Measurements from ENCODE around the gene CASQ2. TPM values are rescaled to one million over a fixed set of nuclear protein-coding genes. Genes with fewer than 3 reads are reported as not detected.

Gene CASQ2
- total and polyA plus RNA-seq, 2 experiments from 2014 or later, result not detected

DNA sequence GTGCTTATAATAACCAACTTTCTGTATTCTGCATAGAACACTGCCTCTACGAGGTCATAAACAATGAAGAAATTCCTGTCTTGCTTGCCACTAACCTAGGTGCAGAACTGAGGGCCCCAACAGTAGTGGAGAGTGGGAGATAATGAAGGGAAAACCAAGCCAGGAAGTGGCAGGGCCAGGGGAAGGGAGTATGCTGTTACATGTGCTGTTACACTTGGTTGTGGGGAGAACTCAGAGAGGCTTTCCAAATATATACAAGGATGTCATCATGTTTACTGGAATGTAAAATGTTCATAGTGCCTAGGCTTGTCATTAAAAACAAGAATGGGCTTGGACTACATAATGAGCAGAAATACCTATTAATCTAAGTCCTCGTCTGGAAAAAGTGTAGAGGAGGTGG is 41.3 kb upstream of the CASQ2 start:
- Histone ChIP-seq H3K27ac (no peak overlapping the region), H3K27me3 (no peaks in the 10 kb centered on the region), H3K36me3 (replicated peaks; ENCODE audit: insufficient read depth, low read depth) (no peaks in the 10 kb centered on the region), H3K4me1 (ENCODE audit: insufficient read depth) (peaks cover 14% of the 10 kb centered on the region), H3K9me3 (ENCODE audit: low read depth) (no peaks in the 10 kb centered on the region), H3K4me2 (no peak overlapping the region), H2AFZ (no peak overlapping the region), H4K20me1 (ENCODE audit: insufficient read depth, poor library complexity, severe bottlenecking) (no peaks in the 10 kb centered on the region), H3K4me3 (no peak overlapping the region), H3K9me2 (replicated peaks; ENCODE audit: insufficient read depth) (no peaks in the 10 kb centered on the region), H3K79me2 (no peaks in the 10 kb centered on the region)
- WGBS (ENCODE audit: low lambda C conversion rate, missing lambda C conversion rate), result 87% methylated on average over 2 of the region's 2 CpGs
- DNase-seq (ENCODE audit: low spot score), result no peak
- TF ChIP-seq EZH2phosphoT487 (IDR thresholded peaks at IDR 0.05; ENCODE audit: low read depth, severe bottlenecking, unreplicated experiment) (no peak), EZH2 (IDR thresholded peaks at IDR 0.05; ENCODE audit: borderline replicate concordance) (no peak)
- TF ChIP-seq, protein P1, sequence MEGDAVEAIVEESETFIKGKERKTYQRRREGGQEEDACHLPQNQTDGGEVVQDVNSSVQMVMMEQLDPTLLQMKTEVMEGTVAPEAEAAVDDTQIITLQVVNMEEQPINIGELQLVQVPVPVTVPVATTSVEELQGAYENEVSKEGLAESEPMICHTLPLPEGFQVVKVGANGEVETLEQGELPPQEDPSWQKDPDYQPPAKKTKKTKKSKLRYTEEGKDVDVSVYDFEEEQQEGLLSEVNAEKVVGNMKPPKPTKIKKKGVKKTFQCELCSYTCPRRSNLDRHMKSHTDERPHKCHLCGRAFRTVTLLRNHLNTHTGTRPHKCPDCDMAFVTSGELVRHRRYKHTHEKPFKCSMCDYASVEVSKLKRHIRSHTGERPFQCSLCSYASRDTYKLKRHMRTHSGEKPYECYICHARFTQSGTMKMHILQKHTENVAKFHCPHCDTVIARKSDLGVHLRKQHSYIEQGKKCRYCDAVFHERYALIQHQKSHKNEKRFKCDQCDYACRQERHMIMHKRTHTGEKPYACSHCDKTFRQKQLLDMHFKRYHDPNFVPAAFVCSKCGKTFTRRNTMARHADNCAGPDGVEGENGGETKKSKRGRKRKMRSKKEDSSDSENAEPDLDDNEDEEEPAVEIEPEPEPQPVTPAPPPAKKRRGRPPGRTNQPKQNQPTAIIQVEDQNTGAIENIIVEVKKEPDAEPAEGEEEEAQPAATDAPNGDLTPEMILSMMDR (IDR thresholded peaks at IDR 0.05; ENCODE audit: poor library complexity), result no peak

DNA sequence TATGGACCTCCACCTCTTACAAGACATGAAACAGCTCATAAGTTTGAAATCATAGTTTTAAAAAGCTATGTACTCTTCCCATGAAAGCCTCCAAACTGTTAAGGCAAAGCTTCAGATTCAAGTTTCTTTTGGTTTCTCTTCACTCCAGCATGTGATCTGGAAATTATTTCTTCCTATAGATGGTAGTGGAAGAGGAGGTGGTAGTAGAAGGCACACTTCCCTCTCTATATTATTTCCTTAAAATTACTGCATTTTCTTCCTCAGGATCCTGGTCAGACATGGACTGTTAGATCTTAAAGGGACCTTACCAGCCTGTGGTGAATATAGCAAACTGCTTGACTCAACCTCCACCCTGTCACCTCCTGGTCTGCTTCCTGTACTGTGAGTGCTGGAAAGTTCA is 40.6 kb upstream of the CASQ2 start:
- DNase-seq (ENCODE audit: low spot score), result no peak
- H3K27me3 ChIP-seq, result no peaks in the 10 kb centered on the region
- no peaks in the 10 kb centered on the region for H3K9me3 ChIP-seq (ENCODE audit: low read depth)
- H3K27ac ChIP-seq, result no peak overlapping the region
- no peaks in the 10 kb centered on the region for H3K36me3 ChIP-seq (replicated peaks; ENCODE audit: insufficient read depth, low read depth)
- peaks cover 14% of the 10 kb centered on the region for H3K4me1 ChIP-seq (ENCODE audit: insufficient read depth)
- H3K4me2 ChIP-seq, result no peak overlapping the region
- no peaks in the 10 kb centered on the region for H4K20me1 ChIP-seq (ENCODE audit: insufficient read depth, poor library complexity, severe bottlenecking)
- no peak overlapping the region for H3K4me3 ChIP-seq
- TF ChIP-seq EZH2phosphoT487 (IDR thresholded peaks at IDR 0.05; ENCODE audit: low read depth, severe bottlenecking, unreplicated experiment), result no peak
- TF ChIP-seq, protein P1 (IDR thresholded peaks at IDR 0.05; ENCODE audit: poor library complexity), result no peak
- no peak for TF ChIP-seq EZH2 (IDR thresholded peaks at IDR 0.05; ENCODE audit: borderline replicate concordance)
- H3K9me2 ChIP-seq (replicated peaks; ENCODE audit: insufficient read depth), result no peaks in the 10 kb centered on the region
- H2AFZ ChIP-seq, result no peak overlapping the region
- no peaks in the 10 kb centered on the region for H3K79me2 ChIP-seq

DNA sequence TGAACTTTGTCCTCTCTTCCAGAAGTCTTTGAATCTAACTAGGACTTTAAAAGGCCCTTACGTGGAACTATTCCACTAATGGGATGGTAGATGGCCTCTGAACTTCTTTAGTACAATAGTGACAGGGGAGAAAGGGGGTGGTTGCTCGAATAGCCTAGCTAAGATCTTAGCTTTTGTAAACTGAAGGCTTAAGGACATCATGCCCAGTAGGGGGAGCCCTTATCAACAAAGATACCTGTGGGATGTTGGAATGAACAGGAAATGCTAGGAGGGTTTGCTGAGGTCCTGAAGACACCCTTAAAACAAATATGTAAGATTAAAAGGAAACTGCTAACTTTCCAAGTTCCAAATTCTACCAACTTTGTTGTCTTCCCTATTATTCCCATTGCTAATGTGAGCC is 39.2 kb upstream of the CASQ2 start:
- H3K27me3 ChIP-seq, result no peaks in the 10 kb centered on the region
- H3K4me3 ChIP-seq, result no peak overlapping the region
- no peak overlapping the region for H2AFZ ChIP-seq
- H4K20me1 ChIP-seq (ENCODE audit: insufficient read depth, poor library complexity, severe bottlenecking), result no peaks in the 10 kb centered on the region
- 3% methylated on average over 2 of the region's 2 CpGs for WGBS (ENCODE audit: low lambda C conversion rate, missing lambda C conversion rate)
- no peak overlapping the region for H3K27ac ChIP-seq
- no peaks in the 10 kb centered on the region for H3K9me2 ChIP-seq (replicated peaks; ENCODE audit: insufficient read depth)
- TF ChIP-seq, protein P1 (IDR thresholded peaks at IDR 0.05; ENCODE audit: poor library complexity), result peak; percentile 79
- TF ChIP-seq EZH2phosphoT487 (IDR thresholded peaks at IDR 0.05; ENCODE audit: low read depth, severe bottlenecking, unreplicated experiment), result no peak
- H3K4me1 ChIP-seq (ENCODE audit: insufficient read depth), result peaks cover 14% of the 10 kb centered on the region
- H3K4me2 ChIP-seq, result no peak overlapping the region
- H3K79me2 ChIP-seq, result no peaks in the 10 kb centered on the region
- H3K9me3 ChIP-seq (ENCODE audit: low read depth), result no peaks in the 10 kb centered on the region
- H3K36me3 ChIP-seq (replicated peaks; ENCODE audit: insufficient read depth, low read depth), result no peaks in the 10 kb centered on the region
- DNase-seq (ENCODE audit: low spot score), result peak; percentile 92

DNA sequence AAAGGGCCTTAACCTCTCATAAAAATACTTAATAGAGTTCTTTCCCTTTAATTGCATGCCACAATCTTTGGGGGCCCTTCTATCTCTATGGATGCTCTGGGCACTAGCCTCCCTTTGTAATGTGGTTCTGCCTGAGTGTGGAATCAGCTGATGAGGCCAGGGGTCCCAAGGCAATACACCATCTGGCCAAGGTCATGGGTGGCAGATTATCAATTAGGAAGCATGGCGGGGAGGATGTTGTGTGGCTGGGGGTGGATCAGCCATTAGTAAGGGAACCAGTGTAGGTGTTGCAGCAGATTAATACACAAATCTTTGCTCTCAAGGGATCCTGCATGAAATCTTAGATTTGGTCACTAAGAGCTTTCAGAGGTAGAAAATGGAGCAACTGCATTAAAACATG is 37.1 kb upstream of the CASQ2 start:
- Histone ChIP-seq H3K79me2 (no peaks in the 10 kb centered on the region), H3K9me3 (ENCODE audit: low read depth) (no peaks in the 10 kb centered on the region), H3K9me2 (replicated peaks; ENCODE audit: insufficient read depth) (no peaks in the 10 kb centered on the region), H4K20me1 (ENCODE audit: insufficient read depth, poor library complexity, severe bottlenecking) (no peaks in the 10 kb centered on the region), H2AFZ (no peak overlapping the region), H3K27ac (no peak overlapping the region), H3K4me1 (ENCODE audit: insufficient read depth) (peaks cover 3% of the 10 kb centered on the region), H3K27me3 (no peaks in the 10 kb centered on the region), H3K4me3 (no peak overlapping the region), H3K4me2 (no peak overlapping the region), H3K36me3 (replicated peaks; ENCODE audit: insufficient read depth, low read depth) (no peaks in the 10 kb centered on the region)
- DNase-seq (ENCODE audit: low spot score), result no peak
- 86% methylated on average over 1 of the region's 1 CpG for WGBS (ENCODE audit: low lambda C conversion rate, missing lambda C conversion rate)
- TF ChIP-seq, protein P1 (IDR thresholded peaks at IDR 0.05; ENCODE audit: poor library complexity), result no peak
- TF ChIP-seq EZH2phosphoT487 (IDR thresholded peaks at IDR 0.05; ENCODE audit: low read depth, severe bottlenecking, unreplicated experiment) (no peak), EZH2 (IDR thresholded peaks at IDR 0.05; ENCODE audit: borderline replicate concordance) (no peak)

Data from hepatocyte (in vitro differentiated cells).